NT2/D1 (cell line): Measurements from ENCODE around the gene ADSL.

Experiments
- YY1 ChIP-seq: IDR thresholded peaks from 2 replicates; pipeline ENCODE4 v1.6.1; 2011; ENCODE audit not compliant: insufficient read length, insufficient read depth
- ZNF274 ChIP-seq: IDR thresholded peaks from 2 replicates; pipeline ENCODE4 v1.6.1; 2011; ENCODE audit warnings: mild to moderate bottlenecking, low read depth, low read length

- TF ChIP-seq YY1 = no peak
- no peak for TF ChIP-seq ZNF274
Measured at GRCh38 chr22:40340044-40340443, 6.3 kb upstream of the ADSL start.
